Measurements from ENCODE around the gene GPATCH11. TPM values are rescaled to one million over a fixed set of nuclear protein-coding genes. Genes with fewer than 3 reads are reported as not detected.

GPATCH11 gene
- total and polyA plus RNA-seq, 2 donors, result 4.8 to 10.5 TPM

- H3K4me3 ChIP-seq (ENCODE audit: low read depth, low read length), result no peak overlapping the region
- WGBS, result 98% methylated on average over 2 of the region's 2 CpGs
- H3K4me1 ChIP-seq (ENCODE audit: insufficient read depth), result no peaks in the 10 kb centered on the region
- DNase-seq (ENCODE audit: extremely low spot score), result no peak
- H3K36me3 ChIP-seq (ENCODE audit: insufficient read depth), result peaks cover 6% of the 10 kb centered on the region
- no peak overlapping the region for H3K27ac ChIP-seq (ENCODE audit: low read depth)
Measured at GRCh38 chr2:37125416-37125815, 41.1 kb downstream of the GPATCH11 start.

- WGBS, result 96% methylated on average over 6 of the region's 6 CpGs
- no peak for DNase-seq (ENCODE audit: extremely low spot score)
- Histone ChIP-seq H3K36me3 (ENCODE audit: insufficient read depth) (peaks cover 8% of the 10 kb centered on the region), H3K4me1 (ENCODE audit: insufficient read depth) (no peaks in the 10 kb centered on the region), H3K27ac (ENCODE audit: low read depth) (no peak overlapping the region), H3K4me3 (ENCODE audit: low read depth, low read length) (no peak overlapping the region)
Measured at GRCh38 chr2:37132914-37133313, 48.6 kb downstream of the GPATCH11 start.

GRCh38 chr2:37142546-37142945, 58.2 kb downstream of the GPATCH11 start:
- H3K36me3 ChIP-seq (ENCODE audit: insufficient read depth), result peaks cover 9% of the 10 kb centered on the region
- DNase-seq (ENCODE audit: extremely low spot score), result no peak
- H3K27ac ChIP-seq (ENCODE audit: low read depth), result no peak overlapping the region
- H3K4me1 ChIP-seq (ENCODE audit: insufficient read depth), result no peaks in the 10 kb centered on the region
- no peak overlapping the region for H3K4me3 ChIP-seq (ENCODE audit: low read depth, low read length)

DNA sequence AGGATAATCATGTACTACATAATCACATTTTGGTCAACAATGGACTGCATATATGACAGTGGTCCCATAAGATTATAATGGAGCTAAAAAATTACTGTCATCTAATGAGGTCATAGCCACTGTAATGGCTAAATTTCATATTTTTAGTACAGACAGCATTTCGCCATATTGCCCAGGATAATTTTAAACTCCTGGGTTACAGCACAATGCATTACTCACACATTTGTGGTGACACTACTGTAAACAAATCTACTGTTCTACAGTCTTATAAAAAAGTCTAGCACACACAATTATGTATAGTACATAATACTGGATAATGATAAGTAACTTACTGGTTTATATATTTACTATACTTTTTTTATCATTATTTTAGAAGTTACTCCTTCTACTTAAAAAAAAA, 59.7 kb downstream of the GPATCH11 start:
- 98% methylated on average over 1 of the region's 1 CpG for WGBS
- H3K4me1 ChIP-seq (ENCODE audit: insufficient read depth), result no peaks in the 10 kb centered on the region
- H3K4me3 ChIP-seq (ENCODE audit: low read depth, low read length), result no peak overlapping the region
- no peak overlapping the region for H3K27ac ChIP-seq (ENCODE audit: low read depth)
- DNase-seq (ENCODE audit: extremely low spot score), result no peak
- peaks cover 9% of the 10 kb centered on the region for H3K36me3 ChIP-seq (ENCODE audit: insufficient read depth)

GRCh38 chr2:37146062-37146461, 61.7 kb downstream of the GPATCH11 start:
- no peak overlapping the region for H3K27ac ChIP-seq (ENCODE audit: low read depth)
- H3K4me3 ChIP-seq (ENCODE audit: low read depth, low read length), result no peak overlapping the region
- H3K4me1 ChIP-seq (ENCODE audit: insufficient read depth), result no peaks in the 10 kb centered on the region
- DNase-seq (ENCODE audit: extremely low spot score), result no peak
- H3K36me3 ChIP-seq (ENCODE audit: insufficient read depth), result peaks cover 9% of the 10 kb centered on the region
- 97% methylated on average over 2 of the region's 2 CpGs for WGBS

- 91% methylated on average over 7 of the region's 7 CpGs for WGBS
- DNase-seq (ENCODE audit: extremely low spot score), result no peak
- H3K36me3 ChIP-seq (ENCODE audit: insufficient read depth), result peaks cover 9% of the 10 kb centered on the region
- no peaks in the 10 kb centered on the region for H3K4me1 ChIP-seq (ENCODE audit: insufficient read depth)
- H3K4me3 ChIP-seq (ENCODE audit: low read depth, low read length), result no peak overlapping the region
- H3K27ac ChIP-seq (ENCODE audit: low read depth), result no peak overlapping the region
Measured at GRCh38 chr2:37148325-37148724, 64.0 kb downstream of the GPATCH11 start.

Other genes starting within 250 kb of the GPATCH11 start
- gene STRN, start 118.0 kb upstream of the GPATCH11 start, total RNA-seq, result 34.9 TPM
- 8.2 TPM for gene STRN, start 118.0 kb upstream of the GPATCH11 start, polyA plus RNA-seq
- gene HEATR5B, start 146 bp upstream of the GPATCH11 start, total RNA-seq, result 57.7 TPM
- gene HEATR5B, start 146 bp upstream of the GPATCH11 start, polyA plus RNA-seq, result 8.3 TPM
- gene EIF2AK2, start 72.5 kb downstream of the GPATCH11 start, total RNA-seq, result 82.3 TPM
- 11.5 TPM for gene EIF2AK2, start 72.5 kb downstream of the GPATCH11 start, polyA plus RNA-seq
- gene SULT6B1, start 104.2 kb downstream of the GPATCH11 start, total RNA-seq, result not detected
- not detected for gene SULT6B1, start 104.2 kb downstream of the GPATCH11 start, polyA plus RNA-seq
- gene CEBPZOS, start 112.0 kb downstream of the GPATCH11 start, total RNA-seq, result 27.2 TPM
- gene CEBPZOS, start 112.0 kb downstream of the GPATCH11 start, polyA plus RNA-seq, result 27.8 TPM
- gene CEBPZ, start 147.1 kb downstream of the GPATCH11 start, total RNA-seq, result 62.7 TPM
- gene CEBPZ, start 147.1 kb downstream of the GPATCH11 start, polyA plus RNA-seq, result 41.1 TPM
- 25.2 TPM for gene NDUFAF7, start 147.1 kb downstream of the GPATCH11 start, total RNA-seq
- gene NDUFAF7, start 147.1 kb downstream of the GPATCH11 start, polyA plus RNA-seq, result 11.2 TPM
- gene PRKD3, start 240.3 kb downstream of the GPATCH11 start, total RNA-seq, result 99.9 TPM
- gene PRKD3, start 240.3 kb downstream of the GPATCH11 start, polyA plus RNA-seq, result 15.5 TPM